Renal cortex interstitium (tissue), 3 donors: ENCODE results near the gene VPS16. TPM values are rescaled to one million over a fixed set of nuclear protein-coding genes. Genes with fewer than 3 reads are reported as not detected.

Experiments used
- polyA plus RNA-seq, 3 donors: library from polyadenylated mRNA; unstranded; fragments of 120-200 nt; gene quantifications; one replicate each; pipeline ENCODE4 v1.2.1, GENCODE V29; 2013; ENCODE audit not compliant: insufficient read length in 3 of 3

VPS16 gene
- polyA plus RNA-seq, 3 donors, result 35.0 to 43.5 (median 39.6) TPM

Other genes starting within 250 kb of the VPS16 start
- gene NOP56, start 188.1 kb upstream of the VPS16 start, polyA plus RNA-seq, result 100 to 1,000 TPM; 227 to 269 (median 257) TPM
- 100 to 1,000 TPM; 127 to 135 (median 132) TPM for gene IDH3B, start 176.5 kb upstream of the VPS16 start, polyA plus RNA-seq
- gene EBF4, start 148.0 kb upstream of the VPS16 start, polyA plus RNA-seq, result 10 to 100 TPM; 24.6 to 45.7 (median 31.8) TPM
- 100 to 1,000 TPM; 206 to 281 (median 225) TPM for gene CPXM1, start 40.1 kb upstream of the VPS16 start, polyA plus RNA-seq
- not detected for gene C20orf141, start 25.8 kb upstream of the VPS16 start, polyA plus RNA-seq
- gene TMEM239, start 24.4 kb upstream of the VPS16 start, polyA plus RNA-seq, result under 1 TPM in 2 of 3 donors, not detected in 1; 0.07 to 0.08 TPM
- 10 to 100 TPM; 58.9 to 92.0 (median 74.6) TPM for gene PCED1A, start 90 bp upstream of the VPS16 start, polyA plus RNA-seq
- 100 to 1,000 TPM in 1 of 3 donors, 10 to 100 TPM in 2; 89.1 to 108 (median 97.5) TPM for gene PTPRA, start 32.7 kb downstream of the VPS16 start, polyA plus RNA-seq
- gene GNRH2, start 202.9 kb downstream of the VPS16 start, polyA plus RNA-seq, result under 1 TPM; 0.34 to 0.53 (median 0.45) TPM
- gene MRPS26, start 205.3 kb downstream of the VPS16 start, polyA plus RNA-seq, result 10 to 100 TPM; 47.7 to 73.0 (median 61.6) TPM
- 1 to 10 TPM in 1 of 3 donors, under 1 TPM in 2; 0.47 to 1.5 (median 0.64) TPM for gene OXT, start 230.9 kb downstream of the VPS16 start, polyA plus RNA-seq
- under 1 TPM; 0.33 to 0.64 (median 0.54) TPM for gene AVP, start 244.0 kb downstream of the VPS16 start, polyA plus RNA-seq